K562 (cell line): ENCODE results near the gene GPR50. TPM values are rescaled to one million over a fixed set of nuclear protein-coding genes. Genes with fewer than 3 reads are reported as not detected.

ENCODE experiments used
- ATAC-seq: fragments of 200-7000 bp; cut with Tn5 transposase; 3 replicates; pipeline ENCODE4 v1.9.1; 2020; ENCODE audit warnings: moderate library complexity
- BruUV-seq: library from RNA; stranded (reverse); fragments of 400-500 nt; replicated peaks from 2 replicates; lab custom pipeline; 2021; lab: Mats Ljungman, UMichigan
- CTCF ChIA-PET: fragments of 300-600 bp; formaldehyde crosslinking; extraction: SDS; loops from one replicate; lab custom pipeline; 2021; ENCODE audit warnings: low intra/inter-chr PET ratio; lab: Yijun Ruan, JAX
- POLR2A ChIA-PET: fragments of 300-600, 350-650 bp; sonication (Branson Sonifier 250); formaldehyde crosslinking; extraction: SDS; loops from one replicate; lab custom pipeline; 2021; ENCODE audit warnings: antibody characterized with exemption, inconsistent platforms; lab: Yijun Ruan, JAX
- DNase-seq, 4 experiments: peaks; one replicate each; pipeline versions ENCODE4 v3.0.0 to v3.0.0-alpha.2; 2011 to 2018; ENCODE audit warnings: low spot score in 3 of 4, mixed read lengths in 3 of 4; ENCODE audit errors: extremely low read depth in 1 of 4
- FAIRE-seq: peaks from 2 replicates; lab custom pipeline; 2011; peaks lifted over from hg19 to GRCh38; lab: Jason Lieb, UNC
- H2AFZ ChIP-seq: 2 replicates; pipeline ENCODE4 v1.6.0; 2011; ENCODE audit warnings: low read depth, low read length, control low read depth, inconsistent platforms
- H3K27ac ChIP-seq: fragments of 200-600 bp; 3 replicates; pipeline ENCODE4 v1.8.0; 2011; ENCODE audit warnings: low read depth, mild to moderate bottlenecking, control low read depth, inconsistent platforms, low read length, moderate library complexity, mixed read lengths; ENCODE audit errors: extremely low read depth
- H3K27me3 ChIP-seq, 2 experiments: fragments of 300-600 bp in 1 of 2; 2 replicates in 1 of 2; 3 replicates in 1 of 2; pipeline versions ENCODE4 v1.6.0 to v1.8.0; 2011; ENCODE audit warnings: inconsistent platforms in 2 of 2, low read length in 2 of 2, mild to moderate bottlenecking in 1 of 2, mixed read lengths in 1 of 2, moderate library complexity in 1 of 2; ENCODE audit not compliant: control insufficient read depth in 2 of 2, insufficient read depth in 2 of 2
- H3K36me3 ChIP-seq: fragments of 300-600 bp; 3 replicates; pipeline ENCODE4 v1.8.0; 2011; ENCODE audit warnings: mild to moderate bottlenecking, low read length, inconsistent platforms; ENCODE audit not compliant: control insufficient read depth, insufficient read depth
- H3K4me1 ChIP-seq, 2 experiments: fragments of 200-600 bp in 1 of 2; replicated peaks in 1 of 2; 2 replicates in 1 of 2; 3 replicates in 1 of 2; pipeline versions ENCODE4 v1.5.1 to v1.8.0; 2011; ENCODE audit warnings: inconsistent platforms in 2 of 2, low read length in 2 of 2, mild to moderate bottlenecking in 1 of 2, mixed read lengths in 1 of 2, moderate library complexity in 1 of 2; ENCODE audit not compliant: control insufficient read depth in 2 of 2, insufficient read depth in 2 of 2
- H3K4me2 ChIP-seq: 2 replicates; pipeline ENCODE4 v1.6.1; 2011; ENCODE audit warnings: low read length, control low read depth, inconsistent platforms, mixed read lengths; ENCODE audit not compliant: insufficient read depth
- H3K4me3 ChIP-seq: fragments of 200-600 bp; sonication (generic), shearing (Covaris generic); 2 replicates; pipeline ENCODE4 v1.5.1; 2016; ENCODE audit warnings: control low read depth, inconsistent platforms
- H3K79me2 ChIP-seq: fragments of 200-600 bp; 3 replicates; pipeline ENCODE4 v1.8.0; 2011; ENCODE audit warnings: low read length, inconsistent platforms; ENCODE audit not compliant: control insufficient read depth, insufficient read depth
- H3K9ac ChIP-seq, 2 experiments: 2 replicates each; pipeline versions ENCODE4 v1.6.0 to v1.6.1; 2011; ENCODE audit warnings: low read depth in 2 of 2, low read length in 2 of 2, control low read depth in 1 of 2, inconsistent platforms in 1 of 2, mild to moderate bottlenecking in 1 of 2, mixed read lengths in 1 of 2; ENCODE audit not compliant: insufficient read depth in 1 of 2
- H3K9me1 ChIP-seq: one replicate; pipeline ENCODE4 v1.6.0; 2011; ENCODE audit warnings: inconsistent platforms, mild to moderate bottlenecking, low read length, moderate library complexity; ENCODE audit not compliant: control insufficient read depth, insufficient read depth
- H3K9me3 ChIP-seq: replicated peaks from 2 replicates; pipeline ENCODE4 v1.5.1; 2011; ENCODE audit warnings: low read depth, low read length, inconsistent platforms; ENCODE audit not compliant: control insufficient read depth, insufficient read depth
- H4K20me1 ChIP-seq: replicated peaks from 2 replicates; pipeline ENCODE4 v1.6.1; 2011; ENCODE audit warnings: low read length, inconsistent platforms, mixed read lengths; ENCODE audit not compliant: control insufficient read depth, insufficient read depth
- EP400 ChIP-seq: fragments of 450-650 bp; IDR thresholded peaks from 2 replicates; pipeline ENCODE4 v1.6.1; 2017; ENCODE audit warnings: antibody characterized with exemption, mild to moderate bottlenecking, moderate library complexity
- HDAC3 ChIP-seq: fragments of 450-650 bp; IDR thresholded peaks from 2 replicates; pipeline ENCODE4 v1.6.1; 2018; ENCODE audit warnings: borderline replicate concordance, mild to moderate bottlenecking, moderate library complexity; ENCODE audit not compliant: partially characterized antibody
- HMG20B ChIP-seq: fragments of 250-450 bp; sonication (Bioruptor Pico); IDR thresholded peaks from 2 replicates; pipeline ENCODE4 v1.5.0; 2021; ENCODE audit warnings: mild to moderate bottlenecking
- HNRNPH1 ChIP-seq: fragments of 200-400 bp; formaldehyde crosslinking; optimal IDR thresholded peaks from 2 replicates; pipeline ENCODE3; 2017; ENCODE audit warnings: low read depth, mild to moderate bottlenecking, low read length, moderate library complexity
- NR0B1 ChIP-seq: fragments of 450-650 bp; IDR thresholded peaks from one replicate; pipeline ENCODE4 v1.6.1; 2018; ENCODE audit warnings: mild to moderate bottlenecking, moderate library complexity; ENCODE audit not compliant: partially characterized antibody
- NR3C1 ChIP-seq: sonication (generic); formaldehyde crosslinking; IDR thresholded peaks from 2 replicates; pipeline ENCODE4 v1.8.1; 2022; ENCODE audit warnings: missing genetic modification reagents
- PHTF2 ChIP-seq: fragments of 250-450 bp; sonication (Bioruptor Pico); IDR thresholded peaks from 2 replicates; pipeline ENCODE4 v1.5.0; 2021; ENCODE audit warnings: mild to moderate bottlenecking
- SIRT6 ChIP-seq: IDR thresholded peaks from one replicate; pipeline ENCODE4 v1.6.1; 2012; ENCODE audit warnings: low read depth, mild to moderate bottlenecking, control low read depth, inconsistent platforms, low read length, moderate library complexity
- SMARCE1 ChIP-seq: fragments of 450-650 bp; IDR thresholded peaks from 2 replicates; pipeline ENCODE4 v1.7.1; 2016; ENCODE audit warnings: mild to moderate bottlenecking
- TAF15 ChIP-seq: fragments of 200-400 bp; formaldehyde crosslinking; IDR thresholded peaks from 2 replicates; pipeline ENCODE4 v1.6.1; 2017; ENCODE audit warnings: mild to moderate bottlenecking, low read depth, low read length, moderate library complexity
- TAF7 ChIP-seq: fragments of 450-650 bp; IDR thresholded peaks from 2 replicates; pipeline ENCODE4 v1.6.1; 2016; ENCODE audit warnings: missing genetic modification characterization, missing compliant biosample characterization
- YBX1 ChIP-seq: fragments of 450-650 bp; IDR thresholded peaks from 2 replicates; pipeline ENCODE4 v1.7.1; 2016; ENCODE audit warnings: mild to moderate bottlenecking
- ZNF512 ChIP-seq: IDR thresholded peaks from 2 replicates; pipeline ENCODE4 v1.6.1; 2016; ENCODE audit warnings: missing genetic modification characterization, missing compliant biosample characterization
- ZNF668 ChIP-seq: fragments of 250-450 bp; sonication (Bioruptor Pico); IDR thresholded peaks from 2 replicates; pipeline ENCODE4 v1.8.0; 2022; ENCODE audit warnings: mild to moderate bottlenecking, inconsistent platforms
- WGBS: fragments of 100-300 bp; shearing (Covaris generic); methylation state at CpG from one replicate; pipeline ENCODE4 v1.1.6; 2016; ENCODE audit warnings: low coverage, mixed read lengths; ENCODE audit not compliant: insufficient coverage; ENCODE audit errors: missing lambda C conversion rate; 5-methylcytosine and 5-hydroxymethylcytosine counted together
- in situ Hi-C: fragments of 300-500 bp; cut with MboI; formaldehyde crosslinking; loops from 4 replicates; pipeline ENCODE4 v1.15.0; 2018; ENCODE audit warnings: inconsistent platforms, mixed read lengths
- intact Hi-C: fragments of 100-400 bp; cut with micrococcal nuclease; formaldehyde crosslinking; loops from 2 replicates; pipeline ENCODE4 v1.14.2; 2022
- polyA plus RNA-seq, 8 experiments: library from polyadenylated mRNA; depleted of rRNA in 4 of 8; stranded (reverse) in 5 of 8; unstranded in 3 of 8; fragments of >200 nt; fragmentation: Nextera tagmentation in 2 of 8; fragmentation: Illumina TruSeq in 1 of 8; extraction: Ambion mirVana in 2 of 8; extraction: Trizol in 1 of 8; gene quantifications; 2 replicates each; pipeline versions ENCODE4 v1.2.1 to v1.2.3, GENCODE V29; 2011 to 2014; ENCODE audit warnings: inconsistent platforms in 1 of 8, missing spikeins in 1 of 8
- total RNA-seq, 7 experiments: library from RNA; depleted of rRNA in 6 of 7; stranded (reverse); fragments of >200 nt in 6 of 7; fragmentation: Illumina TruSeq in 2 of 7; extraction: Trizol in 2 of 7; gene quantifications; 2 replicates each; pipeline versions ENCODE4 v1.2.1 to v1.2.3, GENCODE V29; 2011 to 2021; ENCODE audit warnings: low replicate concordance in 1 of 7
- TF ChIP-seq, protein P1 (sequence below): fragments of 450-650 bp; IDR thresholded peaks from 2 replicates; pipeline ENCODE4 v1.6.1; 2014; ENCODE audit warnings: low read depth, mild to moderate bottlenecking, moderate library complexity, borderline replicate concordance
- TF ChIP-seq, protein P2 (sequence below): conservative IDR thresholded peaks from 2 replicates; pipeline ENCODE4 v1.6.1; 2011; ENCODE audit warnings: low read depth, mild to moderate bottlenecking, low read length; ENCODE audit not compliant: control insufficient read depth

The GPR50 gene
- total and polyA plus RNA-seq, 9 of the 15 experiments (the other 6 are each of a cell fraction or from before 2014, with no cell fraction given), result 0.03 TPM; not detected in 8

- Histone ChIP-seq H3K79me2 (no peaks in the 10 kb centered on the region), H3K9me3 (no peaks in the 10 kb centered on the region), H3K4me3 (no peak overlapping the region), H2AFZ (no peak overlapping the region), H3K4me1 (no peaks in the 10 kb centered on the region), H3K9ac (no peak overlapping the region), H3K27me3 (no peaks in the 10 kb centered on the region), H3K9me1 (no peaks in the 10 kb centered on the region), H3K36me3 (no peaks in the 10 kb centered on the region), H4K20me1 (no peaks in the 10 kb centered on the region), H3K27ac (no peak overlapping the region), H3K4me2 (no peak overlapping the region)
- in situ Hi-C loops (no loop called here), intact Hi-C loops (no loop called here)
- no TSS peak for BruUV-seq
- DNase-seq (no peak), ATAC-seq (no peak), FAIRE-seq (no peak)
- 0% methylated on average over 1 of the region's 2 CpGs for WGBS
- POLR2A ChIA-PET, result no interaction called here
- CTCF ChIA-PET, result no interaction called here
- TF ChIP-seq SIRT6 (no peak), ZNF668 (no peak), NR3C1 (CRISPR knock-in tag) (no peak), NR0B1 (no peak), YBX1 (no peak), HMG20B (CRISPR knock-in tag) (no peak), EP400 (no peak), HNRNPH1 (no peak), ZNF512 (tag) (no peak), SMARCE1 (no peak), TAF15 (no peak), TAF7 (tag) (no peak), HDAC3 (no peak), PHTF2 (CRISPR knock-in tag) (no peak)
- TF ChIP-seq, protein P1, sequence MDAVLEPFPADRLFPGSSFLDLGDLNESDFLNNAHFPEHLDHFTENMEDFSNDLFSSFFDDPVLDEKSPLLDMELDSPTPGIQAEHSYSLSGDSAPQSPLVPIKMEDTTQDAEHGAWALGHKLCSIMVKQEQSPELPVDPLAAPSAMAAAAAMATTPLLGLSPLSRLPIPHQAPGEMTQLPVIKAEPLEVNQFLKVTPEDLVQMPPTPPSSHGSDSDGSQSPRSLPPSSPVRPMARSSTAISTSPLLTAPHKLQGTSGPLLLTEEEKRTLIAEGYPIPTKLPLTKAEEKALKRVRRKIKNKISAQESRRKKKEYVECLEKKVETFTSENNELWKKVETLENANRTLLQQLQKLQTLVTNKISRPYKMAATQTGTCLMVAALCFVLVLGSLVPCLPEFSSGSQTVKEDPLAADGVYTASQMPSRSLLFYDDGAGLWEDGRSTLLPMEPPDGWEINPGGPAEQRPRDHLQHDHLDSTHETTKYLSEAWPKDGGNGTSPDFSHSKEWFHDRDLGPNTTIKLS, result no peak
- TF ChIP-seq, protein P2, sequence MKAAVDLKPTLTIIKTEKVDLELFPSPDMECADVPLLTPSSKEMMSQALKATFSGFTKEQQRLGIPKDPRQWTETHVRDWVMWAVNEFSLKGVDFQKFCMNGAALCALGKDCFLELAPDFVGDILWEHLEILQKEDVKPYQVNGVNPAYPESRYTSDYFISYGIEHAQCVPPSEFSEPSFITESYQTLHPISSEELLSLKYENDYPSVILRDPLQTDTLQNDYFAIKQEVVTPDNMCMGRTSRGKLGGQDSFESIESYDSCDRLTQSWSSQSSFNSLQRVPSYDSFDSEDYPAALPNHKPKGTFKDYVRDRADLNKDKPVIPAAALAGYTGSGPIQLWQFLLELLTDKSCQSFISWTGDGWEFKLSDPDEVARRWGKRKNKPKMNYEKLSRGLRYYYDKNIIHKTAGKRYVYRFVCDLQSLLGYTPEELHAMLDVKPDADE, result no peak
Measured at GRCh38 chrX:151206871-151207270, 30.5 kb downstream of the GPR50 start.
